ENCODE data around the gene FAM161B. TPM values are rescaled to one million over a fixed set of nuclear protein-coding genes. Genes with fewer than 3 reads are reported as not detected.

Gene FAM161B
- polyA plus RNA-seq, 1 of the 3 experiments (the other 2 are of a cell fraction) = 1.4 TPM

DNA sequence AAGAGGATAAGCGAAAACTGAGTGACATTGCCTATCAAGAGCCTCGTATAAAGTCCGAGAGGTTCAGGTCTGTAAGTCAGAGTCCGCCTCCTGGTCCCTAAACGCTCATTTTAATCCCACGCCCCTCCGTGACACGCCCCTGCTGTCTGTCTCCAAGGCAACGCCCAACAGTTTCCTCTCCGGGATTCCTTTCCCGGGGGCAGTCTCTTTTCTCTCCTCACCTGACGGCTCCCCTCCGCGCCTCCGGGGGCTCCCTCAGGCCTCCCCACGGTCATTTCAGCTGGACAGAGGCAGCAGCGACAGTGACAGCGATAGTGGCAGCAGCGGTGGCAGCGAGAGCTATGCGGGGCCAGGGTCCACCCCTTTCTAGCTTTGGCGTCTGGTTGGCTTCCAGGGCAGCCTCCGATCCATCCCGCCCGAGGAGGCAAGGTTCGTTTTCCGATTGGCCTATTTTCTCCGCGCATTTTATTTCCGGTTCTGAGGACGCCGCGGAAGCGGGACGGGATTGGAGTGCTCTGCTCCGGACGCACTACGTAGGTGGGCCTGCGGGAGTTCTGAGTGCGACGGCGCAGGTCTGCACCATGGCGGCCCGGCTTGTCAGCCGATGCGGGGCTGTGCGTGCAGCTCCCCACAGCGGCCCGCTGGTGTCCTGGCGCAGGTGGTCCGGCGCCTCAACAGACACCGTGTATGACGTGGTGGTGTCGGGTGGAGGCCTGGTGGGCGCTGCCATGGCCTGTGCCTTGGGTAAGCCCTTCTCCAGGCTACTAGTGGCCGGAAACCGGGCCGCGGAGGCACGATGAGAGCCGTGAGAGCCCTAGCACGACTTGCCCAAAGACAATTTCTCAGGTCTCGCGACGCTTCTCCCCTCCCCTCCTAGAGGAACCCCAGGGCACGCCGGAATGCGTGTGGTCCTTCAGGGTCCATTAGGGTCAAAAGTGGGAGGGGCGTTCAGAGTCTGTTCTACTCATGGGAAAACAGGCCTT is at the start of gene FAM161B, which contains the start of gene COQ6 (continued):
- TF ChIP-seq, protein P1, sequence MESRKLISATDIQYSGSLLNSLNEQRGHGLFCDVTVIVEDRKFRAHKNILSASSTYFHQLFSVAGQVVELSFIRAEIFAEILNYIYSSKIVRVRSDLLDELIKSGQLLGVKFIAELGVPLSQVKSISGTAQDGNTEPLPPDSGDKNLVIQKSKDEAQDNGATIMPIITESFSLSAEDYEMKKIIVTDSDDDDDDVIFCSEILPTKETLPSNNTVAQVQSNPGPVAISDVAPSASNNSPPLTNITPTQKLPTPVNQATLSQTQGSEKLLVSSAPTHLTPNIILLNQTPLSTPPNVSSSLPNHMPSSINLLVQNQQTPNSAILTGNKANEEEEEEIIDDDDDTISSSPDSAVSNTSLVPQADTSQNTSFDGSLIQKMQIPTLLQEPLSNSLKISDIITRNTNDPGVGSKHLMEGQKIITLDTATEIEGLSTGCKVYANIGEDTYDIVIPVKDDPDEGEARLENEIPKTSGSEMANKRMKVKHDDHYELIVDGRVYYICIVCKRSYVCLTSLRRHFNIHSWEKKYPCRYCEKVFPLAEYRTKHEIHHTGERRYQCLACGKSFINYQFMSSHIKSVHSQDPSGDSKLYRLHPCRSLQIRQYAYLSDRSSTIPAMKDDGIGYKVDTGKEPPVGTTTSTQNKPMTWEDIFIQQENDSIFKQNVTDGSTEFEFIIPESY (IDR thresholded peaks at IDR 0.05; ENCODE audit: borderline replicate concordance, low read depth) = peak; percentile 79
- TF ChIP-seq YY1 (IDR thresholded peaks at IDR 0.05; ENCODE audit: low read depth) = peak; percentile 90
- TF ChIP-seq TEAD4 (IDR thresholded peaks at IDR 0.05; ENCODE audit: borderline replicate concordance, insufficient read depth) = 0 out of 2 replicates have a peak, but pooled peaks have one; percentile 5
- no peak for TF ChIP-seq SMC3 (IDR thresholded peaks at IDR 0.05; ENCODE audit: low read depth, low read length)
- TF ChIP-seq EP300 (IDR thresholded peaks at IDR 0.05; ENCODE audit: borderline replicate concordance in 1 of 2, low read depth in 1 of 2, low read length in 1 of 2) = no peak
- TF ChIP-seq RAD21 (IDR thresholded peaks at IDR 0.05; ENCODE audit: low read length) = no peak
- TF ChIP-seq FOXM1 (IDR thresholded peaks at IDR 0.05; ENCODE audit: low read depth) = no peak
- TF ChIP-seq SIN3A (IDR thresholded peaks at IDR 0.05; ENCODE audit: borderline replicate concordance, low read depth, low read length) = peak; percentile 61
- TF ChIP-seq FOSL2 (IDR thresholded peaks at IDR 0.05; ENCODE audit: borderline replicate concordance, low read depth) = no peak
- TF ChIP-seq, protein P2, sequence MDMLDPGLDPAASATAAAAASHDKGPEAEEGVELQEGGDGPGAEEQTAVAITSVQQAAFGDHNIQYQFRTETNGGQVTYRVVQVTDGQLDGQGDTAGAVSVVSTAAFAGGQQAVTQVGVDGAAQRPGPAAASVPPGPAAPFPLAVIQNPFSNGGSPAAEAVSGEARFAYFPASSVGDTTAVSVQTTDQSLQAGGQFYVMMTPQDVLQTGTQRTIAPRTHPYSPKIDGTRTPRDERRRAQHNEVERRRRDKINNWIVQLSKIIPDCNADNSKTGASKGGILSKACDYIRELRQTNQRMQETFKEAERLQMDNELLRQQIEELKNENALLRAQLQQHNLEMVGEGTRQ (IDR thresholded peaks at IDR 0.05; ENCODE audit: borderline replicate concordance, low read depth, low read length) = no peak

DNA sequence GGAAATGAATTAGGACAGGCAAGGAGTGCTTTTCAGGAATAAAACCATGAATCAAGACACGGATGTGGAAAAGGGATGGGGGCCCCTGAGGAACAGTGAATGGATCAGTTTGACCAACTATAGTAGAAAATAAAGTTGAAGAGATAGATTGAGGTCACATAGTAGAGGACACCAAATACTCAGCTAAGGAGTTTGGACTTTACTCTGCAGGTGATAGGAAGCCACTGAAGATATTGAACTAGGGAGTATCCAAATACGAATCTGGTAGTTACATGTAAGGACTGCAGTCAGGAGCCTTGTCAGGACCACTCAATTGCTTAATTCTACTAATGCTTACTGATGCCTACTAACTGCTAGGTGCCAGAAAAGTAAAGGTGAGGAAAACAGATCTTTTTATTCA is 48.8 kb upstream of the FAM161B start:
- CTCF ChIA-PET = interaction anchor here (0.6 to 0.9 kb wide), 2 partner anchors 10 to 271 kb away, joined by 3 read pairs; no protein-coding TSS in a partner anchor
- Histone ChIP-seq H3K4me1 (ENCODE audit: control insufficient read depth in 1 of 2, insufficient read depth in 2 of 2, low read depth in 1 of 2, low read length in 1 of 2) (no peaks in the 10 kb centered on the region), H2AFZ (ENCODE audit: low read depth) (no peak overlapping the region), H3K79me2 (ENCODE audit: insufficient read depth) (no peaks in the 10 kb centered on the region), H3K4me2 (no peak overlapping the region), H3K9me2 (no peaks in the 10 kb centered on the region), H3K9me3 (no peaks in the 10 kb centered on the region), H4K20me1 (ENCODE audit: insufficient read depth) (no peaks in the 10 kb centered on the region), H3K27me3 (ENCODE audit: insufficient read depth) (no peaks in the 10 kb centered on the region), H3F3A (replicated peaks; ENCODE audit: insufficient read depth) (no peaks in the 10 kb centered on the region), H3K27ac (ENCODE audit: low read depth in 2 of 2, low read length in 1 of 2) (no peak overlapping the region), H3K4me3 (ENCODE audit: low read depth in 2 of 2, low read length in 1 of 2) (no peak overlapping the region), H3K9ac (no peak overlapping the region), H3K36me3 (replicated peaks in 1 of 2; ENCODE audit: control insufficient read depth in 1 of 2, insufficient read depth in 2 of 2, low read length in 1 of 2) (peaks cover 0 to 3% of the 10 kb centered on the region in 2 experiments)
- POLR2A ChIA-PET = no interaction called here
- 72% methylated on average over 2 of the region's 2 CpGs for WGBS (ENCODE audit: low lambda C conversion rate)
- no peak for DNase-seq
- TF ChIP-seq, protein P1 (IDR thresholded peaks at IDR 0.05; ENCODE audit: borderline replicate concordance, low read depth) = no peak
- TF ChIP-seq, protein P3, sequence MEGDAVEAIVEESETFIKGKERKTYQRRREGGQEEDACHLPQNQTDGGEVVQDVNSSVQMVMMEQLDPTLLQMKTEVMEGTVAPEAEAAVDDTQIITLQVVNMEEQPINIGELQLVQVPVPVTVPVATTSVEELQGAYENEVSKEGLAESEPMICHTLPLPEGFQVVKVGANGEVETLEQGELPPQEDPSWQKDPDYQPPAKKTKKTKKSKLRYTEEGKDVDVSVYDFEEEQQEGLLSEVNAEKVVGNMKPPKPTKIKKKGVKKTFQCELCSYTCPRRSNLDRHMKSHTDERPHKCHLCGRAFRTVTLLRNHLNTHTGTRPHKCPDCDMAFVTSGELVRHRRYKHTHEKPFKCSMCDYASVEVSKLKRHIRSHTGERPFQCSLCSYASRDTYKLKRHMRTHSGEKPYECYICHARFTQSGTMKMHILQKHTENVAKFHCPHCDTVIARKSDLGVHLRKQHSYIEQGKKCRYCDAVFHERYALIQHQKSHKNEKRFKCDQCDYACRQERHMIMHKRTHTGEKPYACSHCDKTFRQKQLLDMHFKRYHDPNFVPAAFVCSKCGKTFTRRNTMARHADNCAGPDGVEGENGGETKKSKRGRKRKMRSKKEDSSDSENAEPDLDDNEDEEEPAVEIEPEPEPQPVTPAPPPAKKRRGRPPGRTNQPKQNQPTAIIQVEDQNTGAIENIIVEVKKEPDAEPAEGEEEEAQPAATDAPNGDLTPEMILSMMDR (IDR thresholded peaks at IDR 0.05) = no peak
- TF ChIP-seq SMC3 (IDR thresholded peaks at IDR 0.05; ENCODE audit: low read depth, low read length) = no peak
- no peak for TF ChIP-seq FOSL2 (IDR thresholded peaks at IDR 0.05; ENCODE audit: borderline replicate concordance, low read depth)
- TF ChIP-seq, protein P2 (IDR thresholded peaks at IDR 0.05; ENCODE audit: borderline replicate concordance, low read depth, low read length) = no peak
- TF ChIP-seq EP300 (IDR thresholded peaks at IDR 0.05; ENCODE audit: borderline replicate concordance in 1 of 2, low read depth in 1 of 2, low read length in 1 of 2) = no peak
- TF ChIP-seq NFIC (IDR thresholded peaks at IDR 0.05; ENCODE audit: borderline replicate concordance) = no peak
- no peak for TF ChIP-seq TCF12 (IDR thresholded peaks at IDR 0.05)
- no peak for TF ChIP-seq JUND (IDR thresholded peaks at IDR 0.05)
- TF ChIP-seq RCOR1 (IDR thresholded peaks at IDR 0.05; ENCODE audit: low read length) = no peak
- no peak for TF ChIP-seq RXRA (IDR thresholded peaks at IDR 0.05; ENCODE audit: borderline replicate concordance, low read depth)
- no peak for TF ChIP-seq FOXM1 (IDR thresholded peaks at IDR 0.05; ENCODE audit: low read depth)
- TF ChIP-seq RAD21 (IDR thresholded peaks at IDR 0.05; ENCODE audit: low read length) = no peak
- no peak for TF ChIP-seq RFX5 (IDR thresholded peaks at IDR 0.05; ENCODE audit: low read length)
- TF ChIP-seq, protein P4, sequence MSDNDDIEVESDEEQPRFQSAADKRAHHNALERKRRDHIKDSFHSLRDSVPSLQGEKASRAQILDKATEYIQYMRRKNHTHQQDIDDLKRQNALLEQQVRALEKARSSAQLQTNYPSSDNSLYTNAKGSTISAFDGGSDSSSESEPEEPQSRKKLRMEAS (IDR thresholded peaks at IDR 0.05; ENCODE audit: low read depth) = no peak
- no peak for TF ChIP-seq ELF1 (IDR thresholded peaks at IDR 0.05)

Measured in SK-N-SH (cell line).